Liver (tissue), 3 donors: ENCODE results near the gene LYSMD1.

Source experiments
- FOXA1 ChIP-seq: IDR thresholded peaks from 2 replicates; pipeline ENCODE4 v1.6.1; 2016; ENCODE audit warnings: antibody characterized with exemption
- GABPA ChIP-seq, 2 donors: IDR thresholded peaks in 1 of 2; conservative IDR thresholded peaks in 1 of 2; 2 replicates each; pipeline ENCODE4 v1.6.1; 2016; ENCODE audit warnings: antibody characterized with exemption in 2 of 2, mild to moderate bottlenecking in 1 of 2, moderate library complexity in 1 of 2
- RAD21 ChIP-seq, 2 donors: IDR thresholded peaks; 2 replicates each; pipeline ENCODE4 v1.6.1; 2016; ENCODE audit warnings: antibody characterized with exemption in 2 of 2, mild to moderate bottlenecking in 2 of 2
- TAF1 ChIP-seq: conservative IDR thresholded peaks from 2 replicates; pipeline ENCODE4 v1.6.1; 2016; ENCODE audit warnings: antibody characterized with exemption, mild to moderate bottlenecking
- TF ChIP-seq, protein P1 (sequence below): IDR thresholded peaks from 2 replicates; pipeline ENCODE4 v1.6.1; 2016; ENCODE audit warnings: antibody characterized with exemption, mild to moderate bottlenecking
- TF ChIP-seq, protein P2 (sequence below): fragments of 150-350 bp; IDR thresholded peaks from 2 replicates; pipeline ENCODE4 v1.5.1; 2017; ENCODE audit warnings: improper control_type of control experiment, low read depth, low read length; ENCODE audit not compliant: missing input control
- TF ChIP-seq, protein P3 (sequence below): IDR thresholded peaks from 2 replicates; pipeline ENCODE4 v1.6.1; 2016; ENCODE audit warnings: antibody characterized with exemption
- TF ChIP-seq, protein P4 (sequence below): IDR thresholded peaks from 2 replicates; pipeline ENCODE4 v1.6.1; 2016; ENCODE audit warnings: antibody characterized with exemption
- donor health status: healthy.
- donor health status: healthy.

DNA sequence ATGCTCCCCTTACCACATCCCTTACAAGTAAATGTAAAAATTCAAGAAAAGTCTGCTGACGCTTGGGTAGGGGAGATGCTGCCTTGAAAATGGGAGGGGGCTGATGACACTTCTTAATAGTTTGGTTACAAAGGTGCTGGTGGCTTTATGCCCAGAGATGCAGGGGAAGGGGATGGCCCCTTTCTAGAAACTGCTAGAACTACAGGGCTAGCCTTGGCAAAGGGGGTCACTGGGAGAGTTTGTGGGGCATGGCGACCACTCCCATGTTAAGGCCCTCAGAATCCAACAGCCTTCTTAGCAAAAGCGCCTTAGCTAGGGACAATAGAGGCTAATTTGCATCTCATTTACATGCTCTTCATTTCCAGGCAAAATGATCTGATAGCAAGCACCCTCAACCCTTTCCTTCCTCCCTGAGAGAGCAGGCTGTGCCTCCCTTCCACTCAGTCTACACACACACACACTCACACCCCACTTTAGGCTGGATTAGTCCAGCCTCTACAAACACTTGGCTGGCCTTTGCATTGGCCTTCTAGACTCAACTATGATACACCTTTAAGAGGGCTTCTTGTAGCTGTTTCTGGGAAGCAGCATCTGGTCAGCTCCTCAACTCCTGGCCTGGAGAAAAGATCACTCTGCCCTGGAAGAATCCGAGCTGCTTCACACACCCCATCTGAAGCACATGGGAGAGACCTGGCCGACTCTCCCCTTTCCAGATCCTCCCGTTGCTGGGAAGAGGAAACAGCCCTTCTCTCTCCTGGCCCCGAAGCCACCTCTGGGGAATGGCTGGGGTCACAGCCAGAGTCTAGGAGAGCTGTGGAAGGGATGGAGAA, 21.0 kb downstream of the LYSMD1 start:
- TF ChIP-seq GABPA (IDR thresholded peaks at IDR 0.05 in 1 of 2, conservative IDR thresholded peaks at IDR 0.05 in 1 of 2) (no peak), RAD21 (IDR thresholded peaks at IDR 0.05) (no peak), FOXA1 (no peak), TAF1 (no peak)
- TF ChIP-seq, protein P1, sequence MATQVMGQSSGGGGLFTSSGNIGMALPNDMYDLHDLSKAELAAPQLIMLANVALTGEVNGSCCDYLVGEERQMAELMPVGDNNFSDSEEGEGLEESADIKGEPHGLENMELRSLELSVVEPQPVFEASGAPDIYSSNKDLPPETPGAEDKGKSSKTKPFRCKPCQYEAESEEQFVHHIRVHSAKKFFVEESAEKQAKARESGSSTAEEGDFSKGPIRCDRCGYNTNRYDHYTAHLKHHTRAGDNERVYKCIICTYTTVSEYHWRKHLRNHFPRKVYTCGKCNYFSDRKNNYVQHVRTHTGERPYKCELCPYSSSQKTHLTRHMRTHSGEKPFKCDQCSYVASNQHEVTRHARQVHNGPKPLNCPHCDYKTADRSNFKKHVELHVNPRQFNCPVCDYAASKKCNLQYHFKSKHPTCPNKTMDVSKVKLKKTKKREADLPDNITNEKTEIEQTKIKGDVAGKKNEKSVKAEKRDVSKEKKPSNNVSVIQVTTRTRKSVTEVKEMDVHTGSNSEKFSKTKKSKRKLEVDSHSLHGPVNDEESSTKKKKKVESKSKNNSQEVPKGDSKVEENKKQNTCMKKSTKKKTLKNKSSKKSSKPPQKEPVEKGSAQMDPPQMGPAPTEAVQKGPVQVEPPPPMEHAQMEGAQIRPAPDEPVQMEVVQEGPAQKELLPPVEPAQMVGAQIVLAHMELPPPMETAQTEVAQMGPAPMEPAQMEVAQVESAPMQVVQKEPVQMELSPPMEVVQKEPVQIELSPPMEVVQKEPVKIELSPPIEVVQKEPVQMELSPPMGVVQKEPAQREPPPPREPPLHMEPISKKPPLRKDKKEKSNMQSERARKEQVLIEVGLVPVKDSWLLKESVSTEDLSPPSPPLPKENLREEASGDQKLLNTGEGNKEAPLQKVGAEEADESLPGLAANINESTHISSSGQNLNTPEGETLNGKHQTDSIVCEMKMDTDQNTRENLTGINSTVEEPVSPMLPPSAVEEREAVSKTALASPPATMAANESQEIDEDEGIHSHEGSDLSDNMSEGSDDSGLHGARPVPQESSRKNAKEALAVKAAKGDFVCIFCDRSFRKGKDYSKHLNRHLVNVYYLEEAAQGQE: no peak
- TF ChIP-seq, protein P2, sequence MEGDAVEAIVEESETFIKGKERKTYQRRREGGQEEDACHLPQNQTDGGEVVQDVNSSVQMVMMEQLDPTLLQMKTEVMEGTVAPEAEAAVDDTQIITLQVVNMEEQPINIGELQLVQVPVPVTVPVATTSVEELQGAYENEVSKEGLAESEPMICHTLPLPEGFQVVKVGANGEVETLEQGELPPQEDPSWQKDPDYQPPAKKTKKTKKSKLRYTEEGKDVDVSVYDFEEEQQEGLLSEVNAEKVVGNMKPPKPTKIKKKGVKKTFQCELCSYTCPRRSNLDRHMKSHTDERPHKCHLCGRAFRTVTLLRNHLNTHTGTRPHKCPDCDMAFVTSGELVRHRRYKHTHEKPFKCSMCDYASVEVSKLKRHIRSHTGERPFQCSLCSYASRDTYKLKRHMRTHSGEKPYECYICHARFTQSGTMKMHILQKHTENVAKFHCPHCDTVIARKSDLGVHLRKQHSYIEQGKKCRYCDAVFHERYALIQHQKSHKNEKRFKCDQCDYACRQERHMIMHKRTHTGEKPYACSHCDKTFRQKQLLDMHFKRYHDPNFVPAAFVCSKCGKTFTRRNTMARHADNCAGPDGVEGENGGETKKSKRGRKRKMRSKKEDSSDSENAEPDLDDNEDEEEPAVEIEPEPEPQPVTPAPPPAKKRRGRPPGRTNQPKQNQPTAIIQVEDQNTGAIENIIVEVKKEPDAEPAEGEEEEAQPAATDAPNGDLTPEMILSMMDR: no peak
- TF ChIP-seq, protein P3, sequence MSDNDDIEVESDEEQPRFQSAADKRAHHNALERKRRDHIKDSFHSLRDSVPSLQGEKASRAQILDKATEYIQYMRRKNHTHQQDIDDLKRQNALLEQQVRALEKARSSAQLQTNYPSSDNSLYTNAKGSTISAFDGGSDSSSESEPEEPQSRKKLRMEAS: no peak
- TF ChIP-seq, protein P4, sequence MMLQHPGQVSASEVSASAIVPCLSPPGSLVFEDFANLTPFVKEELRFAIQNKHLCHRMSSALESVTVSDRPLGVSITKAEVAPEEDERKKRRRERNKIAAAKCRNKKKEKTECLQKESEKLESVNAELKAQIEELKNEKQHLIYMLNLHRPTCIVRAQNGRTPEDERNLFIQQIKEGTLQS: no peak
